HG03175 (cell line): Measurements from ENCODE around the gene ADCY1.

ENCODE experiments used
- ATAC-seq: cut with Tn5 transposase; IDR thresholded peaks from one replicate; pipeline ENCODE4 v1.9.1; 2021; ENCODE audit warnings: mild to moderate bottlenecking, moderate library complexity; ENCODE audit not compliant: unreplicated experiment

ADCY1 gene

DNA sequence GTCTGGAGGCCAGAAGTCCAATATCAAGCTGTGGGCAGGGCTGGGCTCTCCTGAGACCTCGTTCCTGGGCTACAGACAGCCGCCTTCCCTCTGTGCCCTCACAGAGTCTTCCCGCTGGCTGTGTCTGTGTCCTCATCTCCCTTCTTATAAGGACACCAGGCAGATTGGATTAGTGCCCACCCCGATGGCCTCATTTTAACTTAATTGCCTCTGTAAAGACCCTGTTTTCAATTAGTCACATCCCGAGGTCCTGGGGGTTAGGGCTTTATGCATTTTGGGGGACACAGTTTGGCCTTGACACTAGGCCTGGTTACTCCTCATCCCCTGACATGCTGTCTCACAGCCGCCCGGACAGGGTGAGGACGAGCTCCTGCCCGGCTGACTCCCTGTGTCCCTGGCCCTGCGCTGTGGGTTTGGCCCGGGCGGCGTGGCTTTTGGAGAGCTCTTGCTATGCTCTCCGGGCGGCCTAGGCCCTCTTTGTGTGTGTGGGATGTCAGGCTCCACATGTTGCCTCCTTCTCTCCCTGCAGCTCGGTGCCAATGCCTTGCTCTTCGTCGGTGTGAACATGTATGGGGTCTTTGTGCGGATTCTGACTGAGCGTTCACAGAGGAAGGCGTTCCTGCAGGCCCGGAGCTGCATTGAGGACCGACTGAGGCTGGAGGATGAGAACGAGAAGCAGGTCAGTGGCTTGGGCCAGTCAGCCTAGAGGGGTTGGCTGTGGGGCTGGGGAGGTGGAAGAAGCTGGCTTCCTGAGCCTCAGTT is 18.2 kb downstream of the ADCY1 start:
- ATAC-seq, result no peak

DNA sequence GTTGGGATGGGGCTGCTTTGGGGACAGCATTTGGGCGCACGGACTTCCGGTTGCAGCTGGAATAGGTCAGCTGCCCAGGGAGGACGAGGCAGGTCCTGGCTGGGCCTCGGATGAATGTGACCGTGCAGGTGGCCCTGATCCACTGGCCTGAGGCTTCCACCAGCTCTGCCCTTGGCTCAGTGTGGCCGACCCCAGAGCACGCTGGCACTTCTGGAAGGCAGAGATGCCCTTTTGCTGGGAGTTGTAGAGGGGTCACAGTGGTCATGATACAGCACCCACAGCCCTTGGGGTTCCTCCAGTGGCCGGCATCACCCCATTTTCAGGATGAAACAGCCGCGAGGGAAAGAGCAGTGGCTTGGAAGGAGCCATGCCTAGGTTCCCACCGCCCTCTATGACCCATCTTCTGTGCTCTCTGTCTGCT is 19.0 kb downstream of the ADCY1 start:
- no peak for ATAC-seq

DNA sequence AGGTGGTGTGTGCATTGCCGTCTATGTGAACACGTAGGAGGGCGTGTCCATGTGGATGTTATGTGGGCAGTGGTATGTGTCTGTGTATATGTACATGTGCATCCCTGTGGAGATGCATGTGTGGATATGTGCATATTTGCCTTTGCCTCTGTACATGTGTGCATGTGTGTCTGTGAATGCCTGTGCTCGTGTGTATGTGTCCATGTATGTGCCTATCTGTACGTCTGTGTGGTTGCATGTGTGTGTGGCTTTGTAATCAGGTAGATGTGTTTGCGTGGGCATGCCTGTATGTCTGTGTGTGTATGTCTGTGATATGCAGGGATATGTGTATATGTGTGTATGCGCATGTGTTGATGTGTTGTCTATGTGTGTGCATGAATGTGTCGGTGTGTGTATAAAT is 19.7 kb downstream of the ADCY1 start:
- no peak for ATAC-seq

DNA sequence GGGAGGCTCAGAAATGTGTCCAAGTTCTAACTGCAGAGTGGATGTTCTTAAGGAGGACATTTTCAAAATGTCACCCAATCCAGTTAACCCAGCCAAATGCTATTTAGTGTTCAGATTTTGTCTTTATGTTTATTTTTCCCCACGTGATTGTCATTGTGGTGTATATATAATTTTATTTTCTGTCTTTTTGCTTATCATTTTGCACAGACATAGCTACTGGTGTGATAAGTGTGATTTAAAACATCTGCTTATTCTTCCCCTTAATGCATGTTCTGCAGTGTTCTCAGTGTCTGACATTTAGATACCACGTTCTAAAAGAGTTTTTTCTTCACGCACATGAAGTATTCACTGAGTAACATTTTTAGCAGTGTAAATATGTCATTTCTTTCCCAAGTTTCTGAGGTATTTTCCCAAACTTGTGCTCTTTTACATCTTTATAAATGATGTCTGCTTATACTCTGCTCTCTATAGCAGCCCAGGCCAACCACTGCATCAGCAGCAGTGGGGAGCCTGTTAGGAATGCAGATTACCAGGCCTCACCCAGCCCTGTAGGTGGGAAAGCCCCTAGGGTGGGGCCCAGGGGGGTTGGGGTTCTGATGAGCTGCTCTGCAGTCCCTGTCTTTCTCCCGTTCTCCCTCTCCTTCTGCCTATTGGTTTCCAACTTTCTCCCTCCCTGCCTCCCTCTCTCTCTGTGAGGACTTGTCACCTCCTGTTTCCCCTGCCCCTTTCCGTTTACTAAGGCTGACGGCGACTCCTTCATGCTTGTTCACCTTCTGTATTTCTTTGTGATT is 20.8 kb downstream of the ADCY1 start:
- no peak for ATAC-seq

DNA sequence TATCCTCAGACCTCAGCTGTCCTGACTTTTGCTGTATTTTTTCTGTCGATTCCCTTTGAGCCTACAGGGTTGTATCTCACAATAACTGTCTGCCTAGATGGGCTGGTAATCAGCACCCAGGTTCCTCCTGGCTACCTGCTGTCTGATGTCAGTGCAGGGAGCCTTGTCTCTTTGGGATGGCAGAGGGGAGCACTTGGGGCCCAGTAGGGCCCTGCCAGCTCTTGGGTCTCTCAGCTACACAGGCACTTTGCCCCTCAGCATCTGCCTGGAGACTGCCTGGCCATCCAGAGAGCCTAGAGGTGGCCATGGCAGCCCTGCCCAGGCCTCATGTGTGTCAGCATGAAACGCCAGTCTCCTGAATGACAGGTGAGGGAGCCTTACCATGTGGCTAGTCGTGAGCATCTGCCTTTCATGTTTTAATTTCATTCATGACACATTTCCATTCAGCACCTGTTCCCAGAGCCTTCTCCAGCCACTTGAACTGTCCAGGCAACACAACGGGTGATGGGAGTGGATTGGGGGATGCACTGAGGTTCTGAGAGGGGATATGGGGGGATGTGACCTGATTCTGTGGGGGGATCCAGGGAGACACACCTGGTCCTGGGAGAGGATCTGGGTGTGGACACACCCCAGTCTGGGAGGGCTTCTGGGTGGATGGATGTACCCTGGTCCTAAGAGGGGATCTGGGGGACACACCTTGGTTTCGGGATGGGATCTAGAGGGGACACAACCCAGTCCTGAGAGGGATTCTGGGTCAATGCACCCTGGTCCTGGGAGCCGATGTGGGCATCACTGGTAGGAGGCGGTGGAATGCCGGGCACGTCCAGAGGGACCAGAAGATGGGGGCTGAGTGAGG is 21.9 kb downstream of the ADCY1 start:
- ATAC-seq, result no peak

DNA sequence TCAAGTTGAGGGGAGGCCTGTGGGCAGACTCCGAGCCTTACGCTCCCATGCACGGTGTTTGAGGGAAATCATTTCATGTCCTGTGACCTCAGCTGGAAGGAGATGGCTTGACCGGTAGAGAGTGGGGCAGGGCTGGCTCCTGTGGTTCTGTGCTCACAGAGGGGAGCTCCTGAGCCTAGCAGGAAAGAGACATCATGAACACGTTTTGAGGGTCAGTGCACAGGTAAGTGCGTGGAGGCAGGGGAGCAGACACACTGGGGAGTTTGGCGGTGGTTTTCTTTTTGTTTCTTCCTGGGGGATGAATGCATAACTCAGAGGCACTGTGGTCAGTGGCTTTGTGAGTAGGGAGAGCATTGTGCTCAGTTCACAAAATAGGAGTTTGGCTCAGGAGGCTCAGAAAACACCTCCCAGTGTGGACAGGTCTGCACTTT is 22.5 kb downstream of the ADCY1 start:
- ATAC-seq, result no peak

DNA sequence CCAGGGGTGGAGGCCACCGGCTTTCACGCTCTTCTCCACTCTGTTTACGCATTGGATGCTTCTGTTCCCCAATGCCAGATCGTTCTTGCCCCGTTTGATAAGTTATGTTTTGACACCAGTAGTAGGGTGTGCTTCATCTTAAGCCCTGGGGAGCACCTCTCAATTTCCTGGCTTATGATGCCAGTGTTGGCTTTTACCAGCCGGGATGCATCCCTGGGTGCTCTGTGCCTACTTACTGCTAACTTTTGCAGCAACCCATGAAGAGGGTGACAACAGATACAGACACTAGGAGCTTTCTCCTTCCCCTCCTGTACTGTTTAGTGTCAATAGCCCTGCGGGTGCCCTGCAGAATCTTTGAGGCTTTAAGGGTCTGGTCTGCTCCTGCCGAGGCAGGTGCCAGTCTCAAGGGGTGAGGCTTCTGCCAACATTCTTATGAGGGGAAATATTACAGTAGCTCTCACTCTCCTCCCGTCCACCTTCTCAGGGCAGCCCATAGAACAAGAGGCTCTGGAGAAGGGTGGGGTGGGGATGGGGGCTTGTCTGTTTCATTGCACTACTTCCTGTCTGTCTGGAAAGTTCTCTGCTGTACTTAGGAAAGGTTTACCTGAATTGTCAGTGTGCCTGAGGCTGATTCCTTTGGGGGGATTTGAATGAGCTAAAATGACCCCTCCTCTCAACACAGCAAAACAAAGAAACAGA is 23.3 kb downstream of the ADCY1 start:
- ATAC-seq, result no peak

DNA sequence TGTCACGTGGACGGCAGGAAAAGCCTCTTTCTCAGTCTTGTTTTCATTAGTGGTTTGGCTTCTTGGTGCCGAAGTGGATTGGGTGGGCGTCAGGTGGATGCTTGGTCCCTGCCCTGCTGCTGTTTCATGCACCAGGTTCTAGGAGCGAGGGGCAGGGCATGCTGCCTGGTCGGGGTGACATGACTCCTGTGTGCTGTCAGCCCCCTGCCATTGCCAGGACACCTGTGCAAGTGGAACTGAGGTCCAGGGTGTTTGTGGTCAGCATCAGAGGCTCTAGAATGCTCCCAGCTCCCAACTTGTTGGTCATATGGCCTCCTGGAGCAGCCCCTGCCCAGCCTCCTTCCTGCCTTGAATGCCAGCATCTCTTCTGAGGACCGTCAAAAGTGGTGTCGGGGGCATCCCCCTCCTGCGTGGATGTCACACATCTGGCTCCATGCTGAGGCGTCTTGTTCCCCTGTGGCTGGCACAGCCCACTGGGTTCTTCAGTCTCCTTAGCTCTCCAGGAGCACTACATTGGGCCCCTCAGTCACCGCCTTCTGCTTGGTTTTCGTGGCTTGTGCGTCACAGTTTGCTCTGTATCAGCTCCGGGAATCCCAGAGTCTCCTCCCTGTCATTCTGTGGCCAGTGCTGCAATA is 24.8 kb downstream of the ADCY1 start:
- ATAC-seq, result no peak

DNA sequence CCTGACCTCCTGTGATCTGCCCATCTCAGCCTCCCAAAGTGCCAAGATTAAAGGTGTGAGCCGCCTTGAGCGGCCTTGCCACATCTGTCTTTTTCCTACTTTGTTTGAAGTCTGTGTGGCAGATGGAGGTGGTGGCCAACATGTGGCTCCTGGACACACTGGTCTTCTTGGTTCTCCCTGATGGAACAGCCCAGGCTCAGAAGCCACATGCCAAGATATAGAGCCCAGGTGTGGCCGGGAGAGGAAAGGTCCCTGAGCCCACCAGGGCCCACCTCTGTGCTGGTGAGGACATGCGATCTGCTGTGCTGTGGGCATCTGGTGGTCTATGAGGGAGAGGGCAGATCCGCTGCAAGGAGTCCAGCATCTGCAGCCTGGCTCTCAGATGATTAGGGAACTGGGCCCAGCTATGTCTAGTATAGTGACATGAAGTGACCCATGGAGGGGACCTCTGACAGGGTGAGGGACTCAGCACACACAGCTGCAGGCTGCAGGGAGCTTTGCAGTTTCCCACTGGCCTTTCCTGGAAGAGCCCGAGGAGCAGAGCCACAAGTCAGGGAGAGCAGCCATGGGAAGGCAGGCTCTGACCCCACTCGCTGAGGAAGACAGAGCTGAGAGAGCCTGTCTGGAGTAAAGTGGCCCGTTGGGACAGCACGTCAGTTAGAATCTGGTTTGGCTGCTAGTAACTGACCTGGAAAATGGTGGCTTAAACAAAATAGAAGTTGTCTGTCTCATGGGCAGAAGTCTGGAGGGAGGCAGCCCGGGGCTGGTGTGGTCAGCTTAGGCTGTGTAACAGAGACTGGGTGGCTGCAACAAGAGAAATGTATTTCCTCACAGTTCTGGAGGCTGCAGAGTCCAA is 25.9 kb downstream of the ADCY1 start:
- no peak for ATAC-seq

DNA sequence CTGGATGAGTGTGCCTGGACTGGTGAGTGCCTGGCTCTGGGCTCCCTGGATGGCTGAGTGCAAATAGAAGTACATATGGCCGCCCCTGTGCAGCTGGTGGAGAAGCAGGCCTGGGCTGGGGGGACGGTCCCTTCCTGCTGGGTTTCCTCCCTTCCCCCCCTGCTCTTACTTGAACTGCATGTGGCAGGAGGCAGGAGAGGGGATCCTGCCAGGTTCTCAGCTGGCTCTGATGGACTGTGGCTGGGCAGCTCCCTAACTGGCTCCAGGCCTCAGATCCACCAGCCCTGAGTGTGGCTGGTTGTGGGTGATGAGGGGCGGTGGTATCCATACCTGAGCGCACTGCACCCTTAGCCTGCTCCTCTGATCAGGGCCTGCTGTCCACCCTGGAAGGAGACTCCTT is 26.9 kb downstream of the ADCY1 start:
- no peak for ATAC-seq

DNA sequence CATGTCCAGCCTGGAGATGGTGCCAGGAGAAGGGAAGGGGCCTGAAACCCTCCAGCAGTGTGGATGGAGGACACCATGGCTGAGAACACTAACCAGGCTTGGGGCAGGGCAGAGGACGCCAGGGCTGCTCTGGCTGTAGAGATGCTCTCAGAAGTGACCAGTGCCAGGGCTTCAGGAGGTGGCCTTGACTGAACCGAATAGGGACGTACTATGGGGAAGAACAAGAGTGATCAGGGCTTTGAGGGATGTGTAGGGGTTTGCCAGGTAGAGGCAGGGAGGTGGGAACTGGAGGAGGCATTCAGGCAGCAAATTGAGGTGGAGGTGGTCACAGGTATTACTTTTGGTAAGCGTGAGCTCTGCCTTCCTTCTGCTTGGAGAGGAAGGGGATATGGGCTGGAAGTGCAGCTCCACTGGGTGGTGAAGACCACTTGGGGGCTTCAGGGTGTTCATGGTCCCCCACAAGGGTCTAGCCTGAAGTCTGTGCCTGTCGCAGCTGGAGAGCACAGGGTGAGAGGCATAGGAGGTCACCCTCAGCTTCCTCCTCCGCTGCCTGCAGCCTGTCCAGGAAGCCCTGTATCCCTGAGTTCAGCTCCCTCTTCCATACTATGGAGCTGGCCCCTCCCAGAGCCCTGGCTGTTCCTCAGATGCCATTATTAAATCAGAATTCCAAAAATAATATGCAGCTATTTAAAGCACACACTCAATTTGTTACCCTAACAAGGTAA is 27.8 kb downstream of the ADCY1 start:
- ATAC-seq, result no peak

DNA sequence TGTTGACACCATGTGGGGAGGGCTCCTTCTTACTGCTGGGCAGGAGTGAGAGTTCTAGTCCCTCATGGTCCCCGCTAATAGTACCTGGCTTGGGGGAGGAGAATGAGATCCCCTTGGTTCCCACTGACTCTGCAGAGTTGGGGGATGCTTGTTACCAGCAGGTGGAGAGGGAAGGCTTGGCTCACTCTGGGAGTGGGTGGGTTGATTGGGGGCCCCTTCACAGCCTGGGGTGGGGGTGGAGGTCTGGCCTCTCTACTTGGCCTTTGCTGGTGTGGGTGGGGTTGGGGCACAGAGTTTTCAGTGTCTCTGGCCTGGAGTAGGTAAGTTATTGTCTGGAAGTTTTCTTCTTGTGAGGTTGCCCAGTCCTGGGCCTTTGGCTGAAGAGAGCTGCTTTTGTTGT is 31.9 kb downstream of the ADCY1 start:
- ATAC-seq, result no peak

DNA sequence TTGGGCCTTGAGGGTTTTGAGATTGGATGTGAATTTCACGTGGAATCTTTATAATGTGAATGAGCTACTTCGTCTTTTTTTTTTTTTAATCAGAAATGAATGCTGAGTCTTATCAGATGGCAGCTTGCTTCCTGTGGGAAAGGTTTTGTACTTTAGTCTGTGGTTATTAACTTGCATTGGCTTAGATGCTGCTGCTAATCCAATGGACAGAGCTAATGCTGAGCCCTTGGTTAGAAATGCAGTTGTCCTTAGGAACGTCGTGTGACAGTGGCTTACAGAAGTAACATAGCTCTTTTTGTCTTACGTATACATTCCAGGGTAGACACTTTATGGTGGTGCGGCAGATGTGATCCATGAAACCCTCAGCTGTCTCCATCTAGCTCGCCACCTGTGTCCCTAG is 32.8 kb downstream of the ADCY1 start:
- ATAC-seq, result no peak

DNA sequence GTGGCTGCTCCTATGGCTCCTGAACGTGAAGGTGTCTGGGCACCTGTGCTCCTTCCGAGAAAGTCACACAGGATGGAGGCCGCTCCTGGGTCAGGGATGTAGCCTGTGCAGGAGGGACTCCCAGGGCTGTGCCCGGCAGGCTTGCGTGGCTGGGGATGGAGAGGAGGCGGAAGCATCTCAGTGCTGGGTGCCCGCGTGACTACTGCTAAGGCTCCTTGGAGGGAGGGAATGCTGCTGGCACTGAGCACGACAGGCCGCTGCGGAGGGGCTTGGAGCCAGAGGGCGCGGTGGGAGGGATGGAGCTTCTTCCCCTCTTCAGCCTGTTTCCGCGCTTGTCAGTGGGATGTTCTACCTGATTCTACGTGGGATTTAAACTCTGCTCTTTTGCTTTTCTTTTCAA is 35.0 kb downstream of the ADCY1 start:
- ATAC-seq, result no peak

DNA sequence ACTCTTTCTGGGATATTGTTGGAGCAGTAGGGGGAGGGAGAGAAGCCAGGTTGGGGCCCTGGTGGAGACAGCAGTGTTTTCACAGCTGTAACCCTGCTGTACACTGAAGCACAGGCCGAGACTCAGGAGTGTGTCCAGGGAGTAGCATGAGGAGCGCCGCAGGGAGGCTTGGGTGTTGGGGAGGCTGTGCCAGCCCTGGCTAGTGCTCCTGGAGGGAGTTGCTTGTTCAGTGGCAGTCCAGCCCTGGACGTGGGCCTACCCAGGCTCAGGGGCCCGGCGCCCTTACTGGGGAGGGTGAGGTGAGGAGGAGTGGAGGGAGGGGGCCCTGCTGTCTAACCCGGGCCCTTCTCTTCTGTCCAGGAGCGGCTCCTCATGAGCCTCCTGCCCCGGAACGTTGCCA is 35.9 kb downstream of the ADCY1 start:
- no peak for ATAC-seq

DNA sequence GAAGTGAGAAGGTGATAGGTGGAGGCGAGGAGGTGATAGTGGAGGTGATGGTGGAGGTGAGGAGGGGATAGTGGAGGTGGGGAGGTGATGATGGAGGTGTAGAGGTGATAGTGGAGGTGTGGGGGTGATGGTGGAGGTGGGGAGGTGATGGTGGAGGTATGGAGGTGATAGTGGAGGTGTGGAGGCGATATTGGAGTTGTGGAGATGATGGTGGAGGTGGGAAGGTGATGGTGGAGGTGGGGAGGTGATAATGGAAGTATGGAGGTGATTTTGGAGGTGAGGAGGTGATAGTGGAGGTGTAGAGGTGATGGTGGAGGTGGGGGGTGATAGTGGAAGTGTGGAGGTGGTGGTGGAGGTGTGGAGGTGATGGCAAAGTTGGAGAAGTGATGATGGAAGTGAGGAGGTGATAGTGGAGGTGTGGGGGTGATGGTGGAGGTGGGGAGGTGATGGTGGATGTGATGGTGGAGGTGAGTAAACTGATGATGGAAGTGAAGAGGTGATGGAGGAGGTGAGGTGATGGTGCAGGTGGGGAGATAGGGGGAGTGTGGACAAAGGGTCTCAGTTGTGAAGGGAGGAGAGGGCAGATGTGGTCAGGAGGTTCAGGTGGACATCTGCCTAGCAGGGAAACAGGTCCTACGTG is 36.6 kb downstream of the ADCY1 start:
- no peak for ATAC-seq

DNA sequence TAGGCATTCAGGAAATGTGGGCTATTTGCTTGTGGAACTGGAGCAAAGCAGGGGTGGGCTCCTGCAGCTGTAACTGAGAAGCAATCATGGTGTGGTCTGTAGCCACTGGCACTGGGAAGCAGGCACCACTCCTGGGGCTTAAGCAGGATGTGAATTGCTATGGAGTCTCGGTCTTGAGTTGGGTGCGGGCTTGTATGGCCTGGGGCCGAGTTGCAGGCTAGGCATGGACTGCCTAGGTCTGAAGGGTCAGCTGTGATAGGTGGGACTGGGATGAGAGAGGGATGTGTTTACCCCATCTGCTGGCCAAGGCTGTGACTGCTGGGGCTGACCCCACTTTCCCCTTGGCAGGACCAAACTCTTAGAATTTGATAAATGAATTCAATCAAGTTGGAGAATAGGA is 43.0 kb downstream of the ADCY1 start:
- ATAC-seq, result no peak

DNA sequence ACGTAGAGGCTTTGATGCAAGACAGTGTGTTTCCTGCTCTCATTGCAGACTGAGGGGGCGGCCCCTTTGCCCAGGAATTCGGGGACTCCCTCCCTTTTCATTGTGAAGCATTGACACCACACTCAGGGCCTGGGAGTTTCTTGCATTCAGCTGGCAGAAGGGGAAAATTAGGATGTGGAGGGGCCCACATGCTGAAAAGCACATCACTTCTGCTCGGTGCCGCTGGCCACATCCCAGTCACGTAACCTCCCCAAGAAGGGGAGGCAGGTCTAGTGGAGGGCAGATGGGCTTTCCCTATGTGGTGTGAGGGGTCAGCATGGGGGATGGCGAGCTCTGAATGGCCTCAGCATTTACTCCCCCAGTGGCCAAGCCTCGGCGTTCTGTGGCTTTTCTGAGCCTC is 47.9 kb downstream of the ADCY1 start:
- no peak for ATAC-seq
